A673 (cell line): ENCODE results near the gene BCR. TPM values are rescaled to one million over a fixed set of nuclear protein-coding genes. Genes with fewer than 3 reads are reported as not detected.

Experiments used
- BruUV-seq: library from RNA; stranded (reverse); fragments of 400-500 nt; replicated peaks from 2 replicates; lab custom pipeline; 2021; lab: Mats Ljungman, UMichigan
- CTCF ChIA-PET: fragments of 300-600 bp; sonication (Branson Sonifier 250); formaldehyde crosslinking; loops from one replicate; lab custom pipeline; 2022; ENCODE audit warnings: antibody characterized with exemption; lab: Charles Lee
- POLR2A ChIA-PET: fragments of 300-600 bp; sonication (Branson Sonifier 250); formaldehyde crosslinking; loops from one replicate; lab custom pipeline; 2022; ENCODE audit warnings: antibody characterized with exemption; ENCODE audit not compliant: low non-redundant PET; lab: Charles Lee
- DNase-seq: peaks from one replicate; pipeline ENCODE4 v3.0.0-alpha.2; 2015; ENCODE audit warnings: low spot score
- H3K27ac ChIP-seq: fragments of 200-600 bp; sonication (generic); 2 replicates; pipeline ENCODE4 v1.5.1; 2016; ENCODE audit warnings: mixed run types, low read depth, mild to moderate bottlenecking, mixed read lengths, antibody characterized with exemption, low read length; ENCODE audit not compliant: poor library complexity, severe bottlenecking
- H3K27me3 ChIP-seq: fragments of 200-600 bp; sonication (generic); replicated peaks from 2 replicates; pipeline ENCODE4 v1.6.1; 2017; ENCODE audit warnings: mixed run types, low read depth, mild to moderate bottlenecking, mixed read lengths, antibody characterized with exemption, low read length; ENCODE audit not compliant: insufficient read depth, poor library complexity
- H3K36me3 ChIP-seq: fragments of 200-600 bp; sonication (generic); 2 replicates; pipeline ENCODE4 v1.6.1; 2016; ENCODE audit warnings: mixed run types, mild to moderate bottlenecking, mixed read lengths, antibody characterized with exemption, low read length; ENCODE audit not compliant: insufficient read depth, poor library complexity, severe bottlenecking
- H3K4me1 ChIP-seq: fragments of 200-600 bp; sonication (generic); 2 replicates; pipeline ENCODE4 v1.6.1; 2017; ENCODE audit warnings: mixed run types, mild to moderate bottlenecking, mixed read lengths, antibody characterized with exemption, low read length; ENCODE audit not compliant: insufficient read depth, poor library complexity, severe bottlenecking
- H3K4me3 ChIP-seq: fragments of 200-600 bp; sonication (generic); 2 replicates; pipeline ENCODE4 v1.5.1; 2016; ENCODE audit warnings: low read depth, mixed run types, mild to moderate bottlenecking, mixed read lengths, low read length; ENCODE audit not compliant: poor library complexity, severe bottlenecking
- H3K9me3 ChIP-seq: fragments of 200-600 bp; sonication (generic); 2 replicates; pipeline ENCODE4 v1.6.1; 2016; ENCODE audit warnings: mixed run types, low read depth, mild to moderate bottlenecking, mixed read lengths, antibody characterized with exemption, low read length; ENCODE audit not compliant: poor library complexity, severe bottlenecking
- CTCF ChIP-seq: fragments of 300-800, 200-600 bp; sonication (generic); conservative IDR thresholded peaks from 2 replicates; pipeline ENCODE4 v1.5.1; 2017; ENCODE audit warnings: low read depth, mild to moderate bottlenecking, antibody characterized with exemption, low read length, moderate library complexity, mixed read lengths
- EZH2 ChIP-seq: fragments of 200-600 bp; sonication (generic); IDR thresholded peaks from 2 replicates; pipeline ENCODE4 v1.6.1; 2017; ENCODE audit warnings: borderline replicate concordance, low read depth, mild to moderate bottlenecking, mixed read lengths, antibody characterized with exemption, low read length; ENCODE audit not compliant: poor library complexity, severe bottlenecking
- intact Hi-C: fragments of 100-400 bp; cut with micrococcal nuclease; formaldehyde crosslinking; loops from one replicate; pipeline ENCODE4 v1.10.0; 2022; ENCODE audit not compliant: unreplicated experiment
- total RNA-seq: library from RNA; stranded (reverse); gene quantifications from 2 replicates; pipeline ENCODE4 v1.2.3, GENCODE V29; 2021

The BCR gene
- total RNA-seq, 1 experiment from 2014 or later: 63.1 TPM

- ChIA-PET CTCF (no interaction called here), POLR2A (no interaction called here)
- intact Hi-C loops: no loop called here
- Histone ChIP-seq H3K36me3 (no peaks in the 10 kb centered on the region), H3K4me1 (peaks cover 3% of the 10 kb centered on the region), H3K27me3 (no peaks in the 10 kb centered on the region), H3K27ac (no peak overlapping the region), H3K4me3 (no peak overlapping the region), H3K9me3 (no peaks in the 10 kb centered on the region)
- no peak for TF ChIP-seq CTCF
- no peak for TF ChIP-seq EZH2
- no TSS peak for BruUV-seq
- DNase-seq: no peak
Observed at GRCh38 chr22:23210428-23211170, 30.3 kb downstream of the BCR start.

DNA sequence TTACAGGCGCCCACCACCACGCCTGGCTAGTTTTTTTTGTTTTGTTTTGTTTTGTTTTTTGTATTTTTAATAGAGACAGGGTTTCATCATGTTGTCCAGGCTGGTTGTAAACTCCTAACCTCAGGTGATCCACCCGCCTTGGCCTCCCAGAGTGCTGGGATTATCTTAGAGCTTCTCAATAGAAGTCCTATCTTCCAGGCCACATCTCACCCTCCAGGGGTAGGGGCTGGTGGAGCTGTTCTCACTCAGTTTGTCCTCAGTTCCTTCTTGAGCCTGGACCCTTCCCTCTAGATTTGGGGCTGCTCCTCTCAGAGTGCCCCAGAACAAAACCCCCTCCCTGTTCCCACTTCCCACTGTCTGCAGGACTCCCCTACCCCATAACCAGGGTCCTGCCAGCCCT lies 31.3 kb downstream of the BCR start:
- H3K9me3 ChIP-seq: no peaks in the 10 kb centered on the region
- DNase-seq: no peak
- no peak overlapping the region for H3K27ac ChIP-seq
- POLR2A ChIA-PET: no interaction called here
- BruUV-seq: no TSS peak
- no peaks in the 10 kb centered on the region for H3K36me3 ChIP-seq
- intact Hi-C loops: no loop called here
- H3K4me1 ChIP-seq: peaks cover 13% of the 10 kb centered on the region
- H3K4me3 ChIP-seq: no peak overlapping the region
- H3K27me3 ChIP-seq: no peaks in the 10 kb centered on the region
- TF ChIP-seq EZH2 (no peak), CTCF (no peak)
- CTCF ChIA-PET: interaction anchor here (0.6 kb wide), 1 partner anchor 29 kb away, joined by 3 read pairs; no protein-coding TSS in a partner anchor

- H3K36me3 ChIP-seq: no peaks in the 10 kb centered on the region
- DNase-seq: no peak
- no TSS peak for BruUV-seq
- ChIA-PET CTCF (no interaction called here), POLR2A (no interaction called here)
- H3K27me3 ChIP-seq: no peaks in the 10 kb centered on the region
- peaks cover 13% of the 10 kb centered on the region for H3K4me1 ChIP-seq
- intact Hi-C loops: no loop called here
- H3K9me3 ChIP-seq: no peaks in the 10 kb centered on the region
- H3K4me3 ChIP-seq: no peak overlapping the region
- TF ChIP-seq EZH2: no peak
- TF ChIP-seq CTCF: no peak
- no peak overlapping the region for H3K27ac ChIP-seq
Observed at GRCh38 chr22:23212061-23213021, 32.0 kb downstream of the BCR start.
